Cardiac septum (tissue), 1 donor: ENCODE measurements around the gene TRAF3IP1. TPM values are rescaled to one million over a fixed set of nuclear protein-coding genes. Genes with fewer than 3 reads are reported as not detected.
A peak's percentile ranks its signal among the peaks of the same experiment; 100 is the strongest.

Source experiments
- DNase-seq: peaks from one replicate; pipeline ENCODE4 v3.0.0-alpha.2; 2020; ENCODE audit warnings: low spot score
- intact Hi-C: fragments of 100-400 bp; cut with DNase I; formaldehyde crosslinking; loops from one replicate; pipeline ENCODE4 v1.14.0; 2022
- total RNA-seq: library from RNA; stranded (reverse); fragmentation: NEBNext Ultra II Directional; extraction: Animal tissue kit (Norgen Biotek cat#: 25700); gene quantifications from one replicate; pipeline ENCODE4 v1.2.1, GENCODE V29; 2021
- donor health status: DM: no; HTN: no; CAD: no.

Gene TRAF3IP1
- total RNA-seq, 1 donor from 2014 or later = 16.3 TPM

- DNase-seq = no peak
- intact Hi-C loops = loop anchor here (5.0 kb wide), 1 partner anchor 62 kb away; no protein-coding TSS in a partner anchor
Measured at GRCh38 chr2:238418999-238419546, 98.8 kb downstream of the TRAF3IP1 start.

DNA sequence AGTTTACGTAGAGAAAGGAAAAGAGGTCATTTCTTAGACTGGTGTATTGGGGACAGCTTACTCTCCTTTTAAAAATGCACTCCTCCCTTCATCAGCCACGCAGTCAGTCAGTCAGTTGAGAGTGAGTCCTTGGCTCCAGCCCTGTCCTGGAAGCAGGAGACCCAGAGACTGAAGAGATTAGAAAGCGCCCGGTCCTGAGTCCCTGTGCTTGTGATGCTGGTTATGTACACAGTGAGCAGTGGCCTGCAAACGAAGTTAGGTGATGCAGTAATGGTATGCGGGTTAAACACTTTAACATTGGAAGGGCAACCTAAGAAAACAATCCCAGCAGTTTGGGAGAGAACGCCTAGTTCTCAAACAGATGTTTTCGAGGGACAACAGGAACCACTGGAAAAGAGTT, 100.1 kb downstream of the TRAF3IP1 start:
- intact Hi-C loops = no loop called here
- no peak for DNase-seq

DNA sequence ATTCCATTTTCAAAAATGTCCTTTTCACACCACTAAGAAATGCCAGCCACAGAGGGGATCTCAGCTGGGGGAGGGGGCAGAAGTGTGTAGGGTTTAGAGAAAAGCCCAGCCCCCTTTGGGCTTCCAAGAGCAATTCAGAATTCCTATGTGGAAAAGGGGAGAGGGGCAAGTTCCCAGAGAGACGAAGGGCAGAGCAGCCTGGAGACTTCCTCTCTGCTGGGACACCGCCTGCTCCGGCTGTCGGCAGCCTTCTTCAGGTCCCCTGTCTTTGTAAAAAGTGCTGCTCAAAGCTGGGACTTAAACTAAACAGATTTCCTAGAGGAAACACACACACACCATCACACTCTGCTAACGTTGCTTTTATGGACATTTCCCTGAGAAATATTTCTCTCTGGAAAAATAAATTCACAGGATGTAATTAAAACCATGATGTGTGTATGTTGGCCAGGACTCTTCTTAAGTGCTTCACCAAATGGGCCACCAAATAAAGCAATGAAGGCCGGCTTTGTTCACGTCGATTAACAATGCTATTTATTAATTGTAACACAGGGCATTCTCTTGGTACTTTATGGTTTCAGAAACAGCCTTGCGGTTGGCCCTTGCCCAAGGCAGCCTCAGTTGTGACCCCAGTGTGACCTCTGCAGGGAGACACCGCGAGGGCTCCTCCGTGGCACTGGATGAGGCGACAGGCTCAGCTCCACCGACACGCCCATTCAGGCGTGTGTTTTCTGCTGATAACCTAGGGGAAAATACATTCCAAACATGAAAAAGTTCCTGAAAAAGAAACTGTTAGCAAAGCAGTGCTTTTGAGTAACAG, 100.8 kb downstream of the TRAF3IP1 start:
- intact Hi-C loops = no loop called here
- DNase-seq = no peak

GRCh38 chr2:238421695-238422035, 101.3 kb downstream of the TRAF3IP1 start:
- no peak for DNase-seq
- intact Hi-C loops = no loop called here

GRCh38 chr2:238422285-238422684, 102.0 kb downstream of the TRAF3IP1 start:
- no peak for DNase-seq
- intact Hi-C loops = no loop called here

DNA sequence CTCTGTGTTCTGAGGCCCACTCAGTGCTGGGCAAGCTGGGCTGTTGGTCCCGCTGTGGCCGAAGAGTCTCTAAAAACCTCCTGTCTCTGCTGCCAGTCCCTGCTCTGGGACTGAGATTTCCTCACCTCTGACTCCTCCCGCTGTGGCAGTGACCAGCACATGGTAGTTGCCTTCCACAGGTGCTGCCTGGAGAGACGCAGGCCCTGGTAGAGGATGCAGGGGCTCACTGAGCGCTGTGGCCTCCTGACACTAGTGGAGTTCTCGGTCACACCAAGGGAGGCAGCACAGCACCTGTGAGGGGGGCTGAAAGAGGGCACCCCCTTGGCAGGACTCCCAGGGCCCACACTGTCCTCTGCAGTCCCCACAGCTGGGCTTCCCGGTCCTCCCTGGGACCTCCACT, 102.6 kb downstream of the TRAF3IP1 start:
- intact Hi-C loops = no loop called here
- DNase-seq = no peak

GRCh38 chr2:238423561-238424312, 103.4 kb downstream of the TRAF3IP1 start:
- intact Hi-C loops = no loop called here
- DNase-seq = no peak

- intact Hi-C loops = no loop called here
- no peak for DNase-seq
Measured at GRCh38 chr2:238424313-238424700, 104.0 kb downstream of the TRAF3IP1 start.

DNA sequence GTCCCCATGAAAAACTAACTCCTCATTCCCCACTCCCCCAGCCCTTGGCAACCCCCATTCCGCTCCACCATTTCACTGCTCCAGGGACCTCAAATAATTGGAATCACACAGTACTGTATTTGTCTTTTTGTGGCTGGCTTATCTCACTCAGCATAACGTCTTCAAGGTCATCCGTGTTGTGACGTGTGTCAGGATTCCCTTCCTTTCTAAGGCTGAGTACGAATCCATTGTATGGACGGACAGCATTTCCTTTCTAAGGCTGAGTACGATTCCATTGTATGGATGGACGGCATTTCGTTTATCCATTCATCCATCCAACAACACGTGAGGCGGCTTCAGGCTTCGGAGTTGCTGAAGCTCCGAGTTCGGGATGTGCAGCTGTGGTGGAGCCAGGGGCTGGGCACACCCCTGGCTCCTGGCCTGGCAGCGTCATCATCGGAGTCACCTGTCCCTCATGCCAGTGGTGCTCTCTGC, 105.2 kb downstream of the TRAF3IP1 start:
- DNase-seq = no peak
- intact Hi-C loops = no loop called here

DNA sequence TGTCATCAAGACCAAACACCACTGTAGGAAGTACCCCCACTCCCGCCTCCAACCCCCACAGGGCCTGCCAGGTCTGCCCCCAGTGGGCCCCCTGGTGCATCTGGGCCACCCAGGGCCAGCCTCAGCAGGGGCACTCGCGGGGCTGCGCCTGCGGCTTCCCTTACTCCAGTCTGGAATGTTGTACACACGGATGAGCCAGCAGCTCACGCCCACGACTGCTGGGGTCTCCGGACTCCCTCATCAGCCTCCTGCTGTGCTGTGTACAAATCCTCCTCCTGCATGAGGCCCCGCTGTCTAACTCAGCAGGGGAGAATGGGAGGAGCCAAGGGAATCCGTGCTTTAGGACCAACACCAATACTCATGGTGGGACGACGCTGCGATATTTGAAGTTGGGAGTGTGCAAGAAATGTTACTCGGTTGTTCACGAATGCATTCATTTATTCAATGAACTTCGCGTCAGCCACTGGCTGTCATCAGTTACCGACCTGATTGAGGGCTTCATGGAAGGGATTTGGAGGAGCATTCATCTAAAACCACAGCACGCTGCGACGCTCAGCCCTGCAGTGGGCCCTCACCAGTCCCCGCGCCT, 105.8 kb downstream of the TRAF3IP1 start:
- no peak for DNase-seq
- intact Hi-C loops = no loop called here

DNA sequence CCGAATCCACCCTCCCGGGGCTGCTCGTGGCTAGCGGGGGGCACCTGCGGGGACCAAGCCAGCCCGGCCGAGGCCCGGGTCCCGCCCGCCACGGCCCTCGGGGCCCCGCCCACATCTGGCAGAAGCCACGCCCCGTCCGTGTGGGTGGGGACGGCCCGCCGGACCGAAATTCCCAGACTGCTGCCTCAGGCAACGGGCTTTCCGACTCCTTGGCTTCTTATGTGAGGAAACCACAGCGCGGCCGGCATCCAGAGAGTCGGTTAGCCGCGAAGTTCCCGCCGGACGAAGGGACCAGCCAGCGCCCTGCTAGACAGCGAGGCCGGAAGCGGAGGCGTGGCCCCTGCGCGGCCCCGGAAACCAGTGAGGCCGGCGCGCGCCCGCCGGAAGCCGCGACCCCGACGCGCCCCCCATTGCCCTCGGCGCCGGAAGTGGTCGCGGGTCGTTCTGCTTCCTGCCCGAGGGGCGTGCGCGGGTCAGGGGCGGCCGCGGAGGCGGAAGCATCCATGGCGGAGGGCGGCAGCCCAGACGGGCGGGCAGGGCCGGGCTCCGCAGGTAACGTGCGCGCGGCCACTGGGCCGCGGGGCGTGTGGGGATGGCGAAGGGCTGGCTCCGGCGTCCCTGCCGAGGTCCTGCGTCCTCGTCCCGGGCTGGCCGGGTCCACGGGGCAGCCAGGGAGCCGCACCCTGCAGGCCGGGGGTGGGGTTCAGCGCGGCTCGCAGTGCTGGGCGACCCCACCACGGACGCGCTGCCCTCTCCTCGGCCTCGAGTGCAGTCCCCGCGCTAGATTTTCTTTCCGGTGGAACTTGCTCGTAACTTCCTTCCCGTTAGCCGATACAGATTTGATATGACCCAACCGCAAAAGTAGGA, 106.5 kb downstream of the TRAF3IP1 start, which contains the start of gene ASB1:
Gene ASB1, plus strand, starts transcription at position 360 of the 867 bp plus-strand sequence. Its CDS starts 144 bp downstream, at position 504.
- peak; percentile 87 for DNase-seq
- intact Hi-C loops = no loop called here

DNA sequence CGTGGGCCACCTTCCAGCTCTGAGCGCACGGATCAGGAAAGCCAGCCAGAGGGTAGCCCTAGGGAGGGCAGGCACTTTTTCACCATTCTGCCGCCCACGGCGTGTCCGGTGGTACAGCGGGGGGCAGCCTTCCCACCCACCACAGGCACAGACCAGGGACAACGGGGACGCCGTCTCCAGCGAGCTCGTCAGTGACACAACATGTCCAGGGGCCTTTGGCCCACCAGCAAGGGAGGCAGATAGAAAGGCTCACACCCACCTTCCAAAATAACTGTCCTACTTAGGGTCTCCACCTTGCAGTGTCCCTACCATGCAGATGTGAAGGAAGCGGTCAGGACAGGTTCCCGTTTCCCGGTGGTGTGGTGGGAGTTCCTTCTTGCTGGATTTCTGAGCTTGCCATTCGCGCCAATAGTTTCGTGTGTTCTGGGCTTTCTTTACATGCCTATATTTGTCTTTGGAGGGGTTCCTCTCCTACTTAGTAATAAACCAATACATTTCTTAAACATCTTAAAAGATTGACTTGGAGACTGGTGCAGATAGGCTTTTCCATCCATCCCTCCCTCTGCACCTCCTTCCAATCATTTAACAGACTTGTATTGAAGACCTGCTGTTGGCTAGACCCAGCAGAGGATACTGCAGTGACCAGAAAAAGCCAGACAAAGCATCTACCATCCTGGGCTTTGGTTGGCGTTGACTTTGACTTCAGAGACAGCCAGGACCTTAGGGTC, 107.3 kb downstream of the TRAF3IP1 start:
- no peak for DNase-seq
- intact Hi-C loops = no loop called here

GRCh38 chr2:238428866-238429265, 108.5 kb downstream of the TRAF3IP1 start:
- intact Hi-C loops = no loop called here
- no peak for DNase-seq

DNA sequence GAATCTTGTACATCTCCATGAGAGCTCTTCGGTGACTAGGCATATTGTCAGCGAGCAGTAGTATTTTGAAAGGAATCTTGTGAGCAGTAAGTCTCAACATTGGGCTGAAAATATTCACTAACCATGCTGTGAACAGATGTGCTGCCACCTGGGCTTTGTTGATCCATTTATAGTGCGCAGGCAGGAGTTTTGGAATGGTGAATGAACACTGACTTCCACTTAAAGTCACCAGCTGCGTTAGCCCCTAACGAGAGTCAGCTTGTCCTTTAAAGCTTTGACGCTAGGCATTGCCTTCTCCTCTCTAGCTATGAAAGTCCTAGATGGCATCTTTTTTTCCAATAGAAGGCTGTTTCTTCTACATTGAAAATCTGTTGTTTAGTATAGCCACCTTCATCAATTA, 110.5 kb downstream of the TRAF3IP1 start:
- intact Hi-C loops = no loop called here
- DNase-seq = no peak

DNA sequence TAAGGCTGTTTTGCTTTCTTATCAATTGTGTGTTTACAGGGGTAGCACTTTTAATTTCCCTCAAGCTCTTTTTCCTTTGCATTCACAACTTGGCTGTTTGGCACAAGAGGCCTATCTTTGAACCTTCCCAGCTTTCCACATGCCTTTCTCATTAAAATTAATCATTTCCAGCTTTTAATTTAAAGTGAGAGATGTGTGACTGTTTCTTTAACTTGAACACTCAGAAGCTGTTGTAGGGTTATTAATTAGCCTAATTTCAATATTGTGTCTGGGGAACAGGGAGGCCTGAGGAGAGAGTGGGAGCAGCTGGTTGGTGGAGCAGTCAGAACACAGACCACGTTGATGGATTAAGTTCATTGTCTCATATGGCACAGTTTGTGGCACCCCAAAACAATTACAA, 111.1 kb downstream of the TRAF3IP1 start:
- intact Hi-C loops = no loop called here
- DNase-seq = no peak

GRCh38 chr2:238433300-238433915, 113.1 kb downstream of the TRAF3IP1 start:
- DNase-seq = no peak
- intact Hi-C loops = no loop called here

GRCh38 chr2:238433941-238434845, 113.9 kb downstream of the TRAF3IP1 start:
- no peak for DNase-seq
- intact Hi-C loops = no loop called here
